HCT116 (cell line): Measurements from ENCODE around the gene MAP3K2. TPM values are rescaled to one million over a fixed set of nuclear protein-coding genes. Genes with fewer than 3 reads are reported as not detected.

ENCODE experiments used
- ATAC-seq: fragments of 200-7000 bp; cut with Tn5 transposase; 2 replicates; pipeline ENCODE4 v1.9.1; 2020; ENCODE audit warnings: mild to moderate bottlenecking, moderate library complexity
- BruUV-seq: library from RNA; stranded (reverse); fragments of 400-500 nt; replicated peaks from 2 replicates; lab custom pipeline; 2021; lab: Mats Ljungman, UMichigan
- CTCF ChIA-PET: fragments of 300-600 bp; sonication (Branson Sonifier 250); formaldehyde crosslinking; loops from one replicate; lab custom pipeline; 2021; ENCODE audit warnings: antibody characterized with exemption; lab: Charles Lee
- POLR2A ChIA-PET: fragments of 300-600, 350-600 bp; sonication (Branson Sonifier 250); formaldehyde crosslinking; loops from one replicate; lab custom pipeline; 2021; ENCODE audit warnings: antibody characterized with exemption; lab: Charles Lee
- RAD21 ChIA-PET, 2 experiments: fragments of 300-600 bp; sonication (Branson Sonifier 250); formaldehyde crosslinking; loops; one replicate each; lab custom pipeline; 2023; ENCODE audit warnings: low total read pairs in 2 of 2; ENCODE audit not compliant: uncharacterized antibody in 2 of 2, unreplicated experiment in 2 of 2, low non-redundant PET in 1 of 2; lab: Charles Lee
- DNase-seq: peaks from one replicate; pipeline ENCODE4 v3.0.0-alpha.2; 2010; ENCODE audit warnings: low read depth, low spot score
- H2AFZ ChIP-seq: fragments of 200-600 bp; shearing (Covaris generic), sonication (generic); 2 replicates; pipeline ENCODE4 v1.6.1; 2017; ENCODE audit warnings: low read depth, mixed run types, mixed read lengths, antibody characterized with exemption, low read length; ENCODE audit not compliant: poor library complexity, severe bottlenecking
- H3K27ac ChIP-seq: 2 replicates; pipeline ENCODE4 v1.5.1; 2012; ENCODE audit warnings: low read depth, low read length
- H3K27me3 ChIP-seq: fragments of 200-600 bp; sonication (generic); 2 replicates; pipeline ENCODE4 v1.6.1; 2016; ENCODE audit warnings: mixed run types, low read length, mixed read lengths; ENCODE audit not compliant: insufficient read depth
- H3K36me3 ChIP-seq, 2 experiments: fragments of 200-500 bp in 1 of 2; fragments of 200-600 bp in 1 of 2; sonication (Bioruptor generic) in 1 of 2; sonication (generic) in 1 of 2; 2 replicates each; pipeline versions ENCODE4 v1.5.1 to v1.6.1; 2014 to 2016; ENCODE audit warnings: low read length in 2 of 2, inconsistent platforms in 1 of 2, mixed read lengths in 1 of 2, mixed run types in 1 of 2; ENCODE audit not compliant: insufficient read depth in 2 of 2, control insufficient read depth in 1 of 2
- H3K4me1 ChIP-seq, 2 experiments: fragments of 200-600 bp in 1 of 2; sonication (generic) in 1 of 2; 2 replicates each; pipeline versions ENCODE4 v1.5.1 to v1.6.1; 2012 to 2017; ENCODE audit warnings: low read length in 2 of 2, inconsistent platforms in 1 of 2, mild to moderate bottlenecking in 1 of 2, mixed read lengths in 1 of 2, mixed run types in 1 of 2, moderate library complexity in 1 of 2; ENCODE audit not compliant: insufficient read depth in 2 of 2, control insufficient read depth in 1 of 2
- H3K4me2 ChIP-seq: fragments of 200-600 bp; sonication (generic); 2 replicates; pipeline ENCODE4 v1.6.1; 2017; ENCODE audit warnings: mixed run types, low read length, mixed read lengths
- H3K4me3 ChIP-seq, 2 experiments: fragments of 200-600 bp in 1 of 2; sonication (generic) in 1 of 2; replicated peaks in 1 of 2; 2 replicates each; pipeline ENCODE4 v1.5.1; 2011 to 2016; ENCODE audit warnings: low read length in 2 of 2, control low read depth in 1 of 2, low read depth in 1 of 2, mild to moderate bottlenecking in 1 of 2, mixed read lengths in 1 of 2, mixed run types in 1 of 2
- H3K79me2 ChIP-seq: fragments of 200-600 bp; sonication (generic); 2 replicates; pipeline ENCODE4 v1.6.1; 2017; ENCODE audit warnings: mild to moderate bottlenecking, mixed run types, low read length, moderate library complexity, mixed read lengths; ENCODE audit not compliant: insufficient read depth
- H3K9ac ChIP-seq: fragments of 200-600 bp; sonication (generic); 2 replicates; pipeline ENCODE4 v1.6.1; 2016; ENCODE audit warnings: low read length, mixed read lengths
- H3K9me2 ChIP-seq: fragments of 200-600 bp; sonication (generic), shearing (Covaris generic); 2 replicates; pipeline ENCODE4 v1.6.1; 2017; ENCODE audit warnings: mixed run types, mild to moderate bottlenecking, moderate library complexity; ENCODE audit not compliant: insufficient read depth
- H3K9me3 ChIP-seq, 2 experiments: fragments of 200-500 bp in 1 of 2; fragments of 200-600 bp in 1 of 2; sonication (Bioruptor generic) in 1 of 2; sonication (generic) in 1 of 2; 2 replicates each; pipeline ENCODE4 v1.6.1; 2014 to 2017; ENCODE audit warnings: low read length in 2 of 2, mixed read lengths in 2 of 2, inconsistent platforms in 1 of 2, low read depth in 1 of 2, mild to moderate bottlenecking in 1 of 2, mixed run types in 1 of 2, moderate library complexity in 1 of 2; ENCODE audit not compliant: control insufficient read depth in 1 of 2, insufficient read depth in 1 of 2
- H4K20me1 ChIP-seq: fragments of 200-600 bp; sonication (generic), shearing (Covaris generic); 2 replicates; pipeline ENCODE4 v1.6.1; 2017; ENCODE audit warnings: mixed run types, mild to moderate bottlenecking, moderate library complexity; ENCODE audit not compliant: insufficient read depth
- ATF3 ChIP-seq: IDR thresholded peaks from 2 replicates; pipeline ENCODE4 v1.6.1; 2012
- ELF1 ChIP-seq: IDR thresholded peaks from 2 replicates; pipeline ENCODE4 v1.6.1; 2012; ENCODE audit warnings: low read depth, borderline replicate concordance
- EZH2 ChIP-seq: fragments of 200-600 bp; sonication (generic); IDR thresholded peaks from 2 replicates; pipeline ENCODE4 v1.6.1; 2017; ENCODE audit warnings: antibody characterized with exemption, mixed run types
- FOSL1 ChIP-seq: IDR thresholded peaks from 2 replicates; pipeline ENCODE4 v1.6.1; 2012; ENCODE audit warnings: low read depth
- JUND ChIP-seq: IDR thresholded peaks from 2 replicates; pipeline ENCODE4 v1.6.1; 2012
- MAX ChIP-seq: IDR thresholded peaks from 2 replicates; pipeline ENCODE4 v1.6.1; 2012
- POLR2A ChIP-seq: IDR thresholded peaks from 2 replicates; pipeline ENCODE4 v1.7.0; 2011; ENCODE audit warnings: borderline replicate concordance; ENCODE audit not compliant: insufficient read depth, insufficient read length; ENCODE audit errors: extremely low read depth
- POLR2AphosphoS5 ChIP-seq: IDR thresholded peaks from 2 replicates; pipeline ENCODE4 v1.6.1; 2011; ENCODE audit warnings: mild to moderate bottlenecking, low read depth, low read length, moderate library complexity
- SP1 ChIP-seq: IDR thresholded peaks from 2 replicates; pipeline ENCODE4 v1.6.1; 2012; ENCODE audit warnings: low read depth
- SRF ChIP-seq: IDR thresholded peaks from 2 replicates; pipeline ENCODE4 v1.6.1; 2012; ENCODE audit warnings: low read depth
- YY1 ChIP-seq: IDR thresholded peaks from 2 replicates; pipeline ENCODE4 v1.6.1; 2011; ENCODE audit warnings: low read length, low read depth, moderate library complexity, mild to moderate bottlenecking; ENCODE audit not compliant: insufficient replicate concordance; ENCODE audit errors: extremely low read depth
- intact Hi-C: fragments of 100-400 bp; cut with micrococcal nuclease; formaldehyde crosslinking; loops from 2 replicates; pipeline ENCODE4 v1.10.0; 2022
- total RNA-seq: library from RNA; stranded (reverse); gene quantifications from one replicate; pipeline ENCODE4 v1.2.1, GENCODE V29; 2021; ENCODE audit not compliant: unreplicated experiment
- TF ChIP-seq, protein P1 (sequence below): IDR thresholded peaks from 2 replicates; pipeline ENCODE4 v1.6.1; 2012; ENCODE audit warnings: low read depth

Gene MAP3K2
- total RNA-seq, 1 experiment from 2014 or later: 44.5 TPM

DNA sequence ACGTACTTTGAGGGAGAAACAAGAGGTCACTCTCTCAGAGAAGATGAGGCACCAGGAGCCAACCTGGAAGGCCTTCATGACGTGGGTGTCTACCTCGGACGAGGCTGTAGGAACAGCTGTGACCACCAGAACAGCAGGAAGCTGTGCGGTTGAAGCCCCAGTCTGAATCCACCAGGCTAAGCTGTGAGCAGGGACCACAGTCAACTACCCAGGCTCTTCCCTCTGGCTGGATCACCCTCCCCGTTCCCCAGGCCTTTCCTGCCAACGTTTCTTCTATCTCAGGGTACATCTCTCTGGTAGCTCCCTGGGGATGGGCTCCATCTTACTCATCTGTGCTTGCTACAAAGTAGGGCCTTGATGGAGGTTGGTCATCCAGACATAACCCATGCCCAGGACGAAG, 130.9 kb downstream of the MAP3K2 start (continued):
- TF ChIP-seq JUND (no peak), ATF3 (no peak), MAX (no peak)

GRCh38 chr2:127256381-127256780, 131.4 kb downstream of the MAP3K2 start:
- ChIA-PET RAD21 (no interaction called here), POLR2A (no interaction called here), CTCF (no interaction called here)

DNA sequence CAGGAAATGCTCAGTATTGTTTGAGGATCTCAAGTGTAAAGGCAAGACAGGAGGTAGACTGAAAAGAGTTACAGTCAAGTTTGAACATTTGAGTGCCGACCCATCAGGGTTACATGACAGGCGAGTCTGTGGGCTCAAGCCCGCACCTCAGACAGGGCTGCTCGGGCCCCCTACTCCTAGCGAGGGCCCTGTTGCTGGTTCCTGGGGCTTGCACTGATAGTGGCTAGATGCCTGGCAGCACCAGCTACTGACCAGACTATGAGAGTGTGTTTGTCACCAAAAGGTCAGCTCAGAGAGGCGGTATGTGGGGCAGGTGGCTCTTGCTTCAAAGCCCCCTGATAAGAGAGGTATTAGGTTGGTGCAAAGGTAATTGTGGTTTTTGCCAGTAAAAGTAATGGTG, 132.1 kb downstream of the MAP3K2 start:
- no peaks in the 10 kb centered on the region for H3K9me2 ChIP-seq
- ATAC-seq: no peak
- no peak overlapping the region for H3K4me3 ChIP-seq
- no TSS peak for BruUV-seq
- no peak for TF ChIP-seq POLR2A
- TF ChIP-seq, protein P1, sequence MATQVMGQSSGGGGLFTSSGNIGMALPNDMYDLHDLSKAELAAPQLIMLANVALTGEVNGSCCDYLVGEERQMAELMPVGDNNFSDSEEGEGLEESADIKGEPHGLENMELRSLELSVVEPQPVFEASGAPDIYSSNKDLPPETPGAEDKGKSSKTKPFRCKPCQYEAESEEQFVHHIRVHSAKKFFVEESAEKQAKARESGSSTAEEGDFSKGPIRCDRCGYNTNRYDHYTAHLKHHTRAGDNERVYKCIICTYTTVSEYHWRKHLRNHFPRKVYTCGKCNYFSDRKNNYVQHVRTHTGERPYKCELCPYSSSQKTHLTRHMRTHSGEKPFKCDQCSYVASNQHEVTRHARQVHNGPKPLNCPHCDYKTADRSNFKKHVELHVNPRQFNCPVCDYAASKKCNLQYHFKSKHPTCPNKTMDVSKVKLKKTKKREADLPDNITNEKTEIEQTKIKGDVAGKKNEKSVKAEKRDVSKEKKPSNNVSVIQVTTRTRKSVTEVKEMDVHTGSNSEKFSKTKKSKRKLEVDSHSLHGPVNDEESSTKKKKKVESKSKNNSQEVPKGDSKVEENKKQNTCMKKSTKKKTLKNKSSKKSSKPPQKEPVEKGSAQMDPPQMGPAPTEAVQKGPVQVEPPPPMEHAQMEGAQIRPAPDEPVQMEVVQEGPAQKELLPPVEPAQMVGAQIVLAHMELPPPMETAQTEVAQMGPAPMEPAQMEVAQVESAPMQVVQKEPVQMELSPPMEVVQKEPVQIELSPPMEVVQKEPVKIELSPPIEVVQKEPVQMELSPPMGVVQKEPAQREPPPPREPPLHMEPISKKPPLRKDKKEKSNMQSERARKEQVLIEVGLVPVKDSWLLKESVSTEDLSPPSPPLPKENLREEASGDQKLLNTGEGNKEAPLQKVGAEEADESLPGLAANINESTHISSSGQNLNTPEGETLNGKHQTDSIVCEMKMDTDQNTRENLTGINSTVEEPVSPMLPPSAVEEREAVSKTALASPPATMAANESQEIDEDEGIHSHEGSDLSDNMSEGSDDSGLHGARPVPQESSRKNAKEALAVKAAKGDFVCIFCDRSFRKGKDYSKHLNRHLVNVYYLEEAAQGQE: no peak
- TF ChIP-seq POLR2AphosphoS5: no peak
- TF ChIP-seq ATF3: no peak
- no peak for TF ChIP-seq ELF1
- TF ChIP-seq SP1: no peak
- TF ChIP-seq SRF: no peak
- no peak for TF ChIP-seq YY1
- TF ChIP-seq, all 23 proteins: peak for 0
- CTCF ChIA-PET: no interaction called here
- no peak overlapping the region for H3K9ac ChIP-seq
- DNase-seq: no peak
- no peak overlapping the region for H2AFZ ChIP-seq
- no peaks in the 10 kb centered on the region for H3K9me3 ChIP-seq
- peaks cover 4 to 10% of the 10 kb centered on the region in 2 experiments; a peak in 3 of 4 replicates for H3K4me1 ChIP-seq
- POLR2A ChIA-PET: no interaction called here
- intact Hi-C loops: no loop called here
- H3K27ac ChIP-seq: no peak overlapping the region
- peaks cover 10 to 26% of the 10 kb centered on the region in 2 experiments; a peak in 3 of 4 replicates for H3K36me3 ChIP-seq
- H3K27me3 ChIP-seq: no peaks in the 10 kb centered on the region
- RAD21 ChIA-PET: no interaction called here
- H3K79me2 ChIP-seq: no peaks in the 10 kb centered on the region
- no peak overlapping the region for H3K4me2 ChIP-seq
- H4K20me1 ChIP-seq: no peaks in the 10 kb centered on the region

More at GRCh38 chr2:127256381-127256780, 131.4 kb downstream of the MAP3K2 start:
- ATAC-seq: no peak
- BruUV-seq: no TSS peak
- no peak for DNase-seq
- Histone ChIP-seq H3K4me1 (peaks cover 4 to 10% of the 10 kb centered on the region in 2 experiments; a peak in 3 of 4 replicates), H3K79me2 (no peaks in the 10 kb centered on the region), H3K9me2 (no peaks in the 10 kb centered on the region), H3K27ac (no peak overlapping the region), H3K9ac (no peak overlapping the region), H3K4me3 (no peak overlapping the region), H2AFZ (no peak overlapping the region), H4K20me1 (no peaks in the 10 kb centered on the region), H3K9me3 (no peaks in the 10 kb centered on the region), H3K4me2 (no peak overlapping the region), H3K36me3 (peaks cover 10 to 33% of the 10 kb centered on the region in 2 experiments; a peak in 3 of 4 replicates), H3K27me3 (no peaks in the 10 kb centered on the region)
- no peak for TF ChIP-seq FOSL1
- TF ChIP-seq EZH2: no peak
- no peak for TF ChIP-seq SRF
- intact Hi-C loops: no loop called here
